Retinal pigment epithelial cell (primary cell): ENCODE measurements around the gene AK2.
A peak's percentile ranks its signal among the peaks of the same experiment; 100 is the strongest.

ENCODE experiments used
- DNase-seq: peaks from one replicate; pipeline ENCODE4 v3.0.0-alpha.2; 2010; ENCODE audit warnings: low read depth
- H3K4me3 ChIP-seq: 2 replicates; pipeline ENCODE4 v1.5.1; 2011; ENCODE audit warnings: mild to moderate bottlenecking, low read length, control low read depth, moderate library complexity
- TF ChIP-seq, protein P1 (sequence below): conservative IDR thresholded peaks from 2 replicates; pipeline ENCODE4 v1.5.1; 2011; ENCODE audit warnings: low read depth, low read length, control low read depth, inconsistent platforms

Gene AK2

DNA sequence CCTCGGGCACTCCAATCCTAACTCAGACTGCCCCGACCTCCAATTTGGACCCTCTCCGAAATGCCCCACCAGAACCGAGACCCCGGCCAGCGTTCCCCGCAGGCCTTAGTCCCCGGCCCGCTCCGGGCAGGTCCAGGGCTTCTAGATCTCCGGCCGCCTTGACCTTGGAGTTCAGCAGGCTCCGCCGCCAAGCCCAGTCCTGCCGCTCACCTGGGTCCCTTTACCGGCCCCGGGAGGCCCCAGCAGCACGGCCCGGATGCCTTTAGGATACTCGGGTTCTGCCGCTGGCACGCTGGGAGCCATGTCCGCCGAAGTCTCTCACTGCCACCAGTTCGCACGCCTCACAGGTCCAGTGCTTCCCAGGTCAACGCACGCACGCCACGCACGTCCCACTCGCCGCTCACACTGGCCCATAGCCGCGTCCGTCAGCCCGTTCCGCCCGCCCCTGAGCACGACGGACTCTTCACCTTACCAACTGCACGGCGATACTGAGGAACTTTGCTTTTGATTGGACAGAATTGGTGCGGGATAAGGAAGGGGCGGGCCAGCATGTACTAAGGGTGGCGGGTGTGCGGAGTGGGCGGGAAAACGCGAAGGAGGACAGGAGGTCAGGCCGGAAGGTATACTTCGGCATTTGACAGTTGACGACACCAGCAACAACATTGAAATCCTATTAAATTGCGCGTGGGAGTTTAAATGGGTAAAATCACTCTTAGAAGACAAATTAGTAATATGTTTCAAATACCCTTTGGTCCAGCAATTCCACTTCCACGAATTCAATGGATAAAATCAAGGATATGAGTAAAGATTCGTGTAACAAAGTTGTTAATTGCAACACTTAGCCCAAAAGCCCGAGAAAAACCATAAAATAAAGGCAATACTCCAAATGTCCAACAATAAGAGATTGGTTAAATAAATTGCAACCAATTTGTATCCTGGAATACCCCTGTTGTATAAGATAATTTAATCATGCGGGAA lies at the start of gene AK2:
Gene AK2 (minus strand): TSS at position 358 of the 978 bp plus-strand sequence. CDS start 55 bp downstream, at position 303.
- DNase-seq = peak; percentile 89
- TF ChIP-seq, protein P1, sequence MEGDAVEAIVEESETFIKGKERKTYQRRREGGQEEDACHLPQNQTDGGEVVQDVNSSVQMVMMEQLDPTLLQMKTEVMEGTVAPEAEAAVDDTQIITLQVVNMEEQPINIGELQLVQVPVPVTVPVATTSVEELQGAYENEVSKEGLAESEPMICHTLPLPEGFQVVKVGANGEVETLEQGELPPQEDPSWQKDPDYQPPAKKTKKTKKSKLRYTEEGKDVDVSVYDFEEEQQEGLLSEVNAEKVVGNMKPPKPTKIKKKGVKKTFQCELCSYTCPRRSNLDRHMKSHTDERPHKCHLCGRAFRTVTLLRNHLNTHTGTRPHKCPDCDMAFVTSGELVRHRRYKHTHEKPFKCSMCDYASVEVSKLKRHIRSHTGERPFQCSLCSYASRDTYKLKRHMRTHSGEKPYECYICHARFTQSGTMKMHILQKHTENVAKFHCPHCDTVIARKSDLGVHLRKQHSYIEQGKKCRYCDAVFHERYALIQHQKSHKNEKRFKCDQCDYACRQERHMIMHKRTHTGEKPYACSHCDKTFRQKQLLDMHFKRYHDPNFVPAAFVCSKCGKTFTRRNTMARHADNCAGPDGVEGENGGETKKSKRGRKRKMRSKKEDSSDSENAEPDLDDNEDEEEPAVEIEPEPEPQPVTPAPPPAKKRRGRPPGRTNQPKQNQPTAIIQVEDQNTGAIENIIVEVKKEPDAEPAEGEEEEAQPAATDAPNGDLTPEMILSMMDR = no peak
- peak within 1 kb of the TSS; percentile 93 for H3K4me3 ChIP-seq

DNA sequence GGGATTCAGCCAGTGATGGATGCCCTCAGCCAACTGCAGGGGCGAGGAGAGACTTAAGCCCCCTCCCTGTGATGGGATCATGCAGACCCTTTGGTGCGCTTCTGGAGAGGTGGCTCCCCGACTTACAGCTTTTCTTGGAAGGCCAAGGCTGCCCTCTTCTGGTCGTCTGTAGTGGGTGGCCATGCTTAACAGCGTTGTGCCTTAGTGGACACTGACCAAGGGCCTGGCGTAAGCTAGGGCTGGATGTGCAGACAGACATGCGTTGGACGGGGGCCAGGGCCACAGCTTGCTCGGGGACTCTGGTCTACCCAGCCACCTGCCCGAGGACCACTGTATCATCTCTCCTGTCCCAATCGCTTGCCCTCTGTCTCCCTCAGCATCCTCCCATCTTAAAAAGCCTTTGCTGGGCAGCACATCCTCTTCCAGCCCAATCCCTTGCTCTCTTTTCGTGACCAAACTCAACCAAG lies 49.7 kb upstream of the AK2 start:
- TF ChIP-seq, protein P1 = peak; percentile 86
- no peak overlapping the region for H3K4me3 ChIP-seq
- no peak for DNase-seq

DNA sequence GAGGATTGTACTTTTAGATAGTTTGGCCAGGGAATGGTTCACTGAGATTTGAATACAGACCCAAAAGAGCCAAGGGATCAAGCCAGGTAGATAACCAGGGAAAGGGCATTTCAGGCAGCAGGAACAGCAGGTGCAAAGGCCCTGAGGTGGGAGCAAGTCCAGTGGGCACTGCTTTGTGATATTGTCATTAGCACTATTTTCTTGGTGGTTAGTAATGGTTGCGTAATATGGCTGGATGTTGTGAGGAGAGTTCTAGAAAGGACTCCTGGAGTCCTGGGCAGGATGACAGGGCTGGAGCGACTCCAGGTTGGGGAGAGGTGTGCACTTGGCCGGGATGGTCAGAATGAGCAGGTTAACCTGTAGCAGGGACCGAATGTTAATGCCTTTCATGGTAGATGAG lies 48.6 kb upstream of the AK2 start:
- no peak for DNase-seq
- TF ChIP-seq, protein P1 = no peak

DNA sequence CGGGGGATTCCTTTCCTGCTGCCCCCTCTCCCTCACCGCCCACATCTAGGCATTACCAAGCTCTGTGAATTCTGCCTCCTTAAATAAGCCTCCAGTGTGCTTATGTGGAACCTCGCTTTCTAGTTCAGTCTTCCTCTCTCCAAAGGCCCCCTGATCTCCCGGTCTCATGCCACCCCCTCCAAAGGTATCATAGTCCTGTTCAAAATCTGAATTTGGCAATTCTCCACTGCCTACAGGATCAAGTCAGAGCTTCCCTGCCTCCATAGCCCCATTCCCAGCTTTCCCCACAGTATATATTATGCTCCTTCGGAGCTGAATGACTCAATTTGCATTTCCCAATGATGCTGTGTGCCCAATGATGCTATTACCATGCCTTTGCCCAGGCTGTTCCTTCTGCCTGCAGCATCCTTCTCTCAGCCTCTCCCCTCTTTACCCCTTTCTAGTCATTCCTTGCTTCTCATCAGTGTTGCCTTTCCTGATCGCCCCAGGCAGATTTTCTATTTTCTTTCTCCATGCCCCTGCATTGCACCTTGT lies 46.0 kb upstream of the AK2 start:
- no peak overlapping the region for H3K4me3 ChIP-seq
- no peak for DNase-seq
- TF ChIP-seq, protein P1 = no peak

More for the DNA sequence above, 48.6 kb upstream of the AK2 start:
- H3K4me3 ChIP-seq = no peak overlapping the region

DNA sequence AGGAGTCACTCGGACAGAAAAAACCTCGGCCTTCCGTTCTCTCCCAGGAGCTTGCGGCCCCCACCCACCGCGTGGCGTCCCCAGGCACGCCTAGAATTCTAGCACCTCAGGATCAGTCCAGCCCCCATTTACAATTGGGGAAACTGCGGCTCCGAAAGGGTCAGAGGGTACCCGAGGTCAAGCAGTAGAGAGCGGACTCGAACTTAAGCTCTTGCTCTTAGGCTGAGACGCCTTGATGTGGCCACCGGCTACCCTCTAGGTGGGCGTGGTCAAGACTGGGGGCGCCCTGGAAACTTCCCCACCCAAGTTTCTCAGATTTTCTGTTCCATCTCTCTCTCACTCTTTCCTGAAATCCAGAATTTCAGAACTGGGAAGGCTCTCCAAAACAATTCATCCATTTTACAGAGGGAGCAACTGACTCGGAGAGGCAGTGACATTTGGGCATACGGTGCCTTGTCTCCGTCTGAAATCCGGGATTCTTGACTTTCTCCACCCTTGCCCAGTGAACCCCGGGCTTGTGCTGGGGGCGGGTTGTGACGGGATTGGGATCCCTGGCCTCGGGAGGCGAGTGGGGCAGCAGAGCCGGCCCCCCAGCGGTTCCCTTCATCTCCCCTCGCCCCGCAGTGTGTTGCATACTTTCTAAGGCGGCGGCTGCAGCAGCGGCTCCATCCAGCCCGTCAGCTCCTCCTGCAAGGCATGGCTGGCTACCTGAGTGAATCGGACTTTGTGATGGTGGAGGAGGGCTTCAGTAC lies 45.0 kb upstream of the AK2 start:
- peak overlapping the region; percentile 84 for H3K4me3 ChIP-seq
- DNase-seq = no peak
- TF ChIP-seq, protein P1 = no peak

DNA sequence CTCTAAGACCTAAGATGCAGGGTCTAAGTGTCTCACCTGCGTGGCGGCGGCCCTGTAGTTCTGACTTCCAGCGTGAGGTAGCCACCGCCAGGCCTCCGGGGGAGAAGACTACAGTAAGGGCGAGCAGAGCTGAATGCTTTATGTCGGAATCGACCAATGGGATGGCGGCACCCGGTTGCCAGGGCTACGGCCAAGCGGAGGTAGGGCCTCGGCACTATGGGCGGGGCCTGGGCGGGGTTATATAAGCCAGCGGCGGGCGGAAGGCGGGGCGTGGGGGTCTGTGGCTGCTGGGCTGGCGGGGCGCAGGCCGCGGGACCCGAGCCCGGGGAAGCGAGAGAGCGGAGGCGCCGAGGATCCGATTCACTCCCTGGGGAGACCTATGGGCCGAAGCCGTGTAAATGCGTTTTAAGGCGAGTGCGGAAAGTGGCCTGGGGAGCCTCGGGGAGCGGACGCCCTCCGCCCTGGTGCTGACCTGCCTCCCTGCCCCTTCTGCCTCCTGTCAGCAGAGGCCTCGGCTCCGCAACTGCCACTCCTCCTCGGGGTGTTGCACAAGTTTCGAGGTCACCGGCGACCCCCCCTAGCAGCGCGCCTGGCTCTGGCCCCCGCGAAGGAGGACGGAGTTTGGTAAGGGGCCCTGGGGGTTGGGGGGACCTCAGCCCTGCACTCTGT lies 44.3 kb upstream of the AK2 start, which contains the start of gene AZIN2:
Gene AZIN2 (plus strand): TSS at position 269 of the 669 bp plus-strand sequence. CDS start 1,097 bp downstream, outside the sequence.
- TF ChIP-seq, protein P1 = no peak
- peak within 1 kb of the TSS; percentile 84 for H3K4me3 ChIP-seq
- peak; percentile 72 for DNase-seq
